ENCODE results near the gene UBE3A. TPM values are rescaled to one million over a fixed set of nuclear protein-coding genes. Genes with fewer than 3 reads are reported as not detected.

UBE3A gene
- total and polyA plus RNA-seq, 2 donors (not counting 1 experiment from before 2014, with no cell fraction given) = 13.4 to 135 TPM

- H3K9me3 Mint-ChIP-seq (ENCODE audit: insufficient read depth) = peaks cover 14% of the 10 kb centered on the region
- H3K4me1 ChIP-seq (ENCODE audit: control insufficient read depth in 2 of 2, insufficient read depth in 2 of 2, low read length in 2 of 2) = no peaks in the 10 kb centered on the region
Measured at GRCh38 chr15:25323420-25323819, 115.4 kb downstream of the UBE3A start.

GRCh38 chr15:25287823-25288222, 151.0 kb downstream of the UBE3A start:
- 93% methylated on average over 3 of the region's 3 CpGs for WGBS (ENCODE audit: insufficient coverage)

More at GRCh38 chr15:25323420-25323819, 115.4 kb downstream of the UBE3A start:
- ChIA-PET CTCF (no interaction called here), POLR2A (no interaction called here)
- H3K9me3 ChIP-seq (ENCODE audit: control extremely low read depth in 1 of 3, control insufficient read depth in 2 of 3, insufficient read depth in 1 of 3, low read length in 2 of 3) = peaks cover 4 to 32% (median 5%) of the 10 kb centered on the region in 3 donors
- DNase-seq = no peak
- TF ChIP-seq, protein P1, sequence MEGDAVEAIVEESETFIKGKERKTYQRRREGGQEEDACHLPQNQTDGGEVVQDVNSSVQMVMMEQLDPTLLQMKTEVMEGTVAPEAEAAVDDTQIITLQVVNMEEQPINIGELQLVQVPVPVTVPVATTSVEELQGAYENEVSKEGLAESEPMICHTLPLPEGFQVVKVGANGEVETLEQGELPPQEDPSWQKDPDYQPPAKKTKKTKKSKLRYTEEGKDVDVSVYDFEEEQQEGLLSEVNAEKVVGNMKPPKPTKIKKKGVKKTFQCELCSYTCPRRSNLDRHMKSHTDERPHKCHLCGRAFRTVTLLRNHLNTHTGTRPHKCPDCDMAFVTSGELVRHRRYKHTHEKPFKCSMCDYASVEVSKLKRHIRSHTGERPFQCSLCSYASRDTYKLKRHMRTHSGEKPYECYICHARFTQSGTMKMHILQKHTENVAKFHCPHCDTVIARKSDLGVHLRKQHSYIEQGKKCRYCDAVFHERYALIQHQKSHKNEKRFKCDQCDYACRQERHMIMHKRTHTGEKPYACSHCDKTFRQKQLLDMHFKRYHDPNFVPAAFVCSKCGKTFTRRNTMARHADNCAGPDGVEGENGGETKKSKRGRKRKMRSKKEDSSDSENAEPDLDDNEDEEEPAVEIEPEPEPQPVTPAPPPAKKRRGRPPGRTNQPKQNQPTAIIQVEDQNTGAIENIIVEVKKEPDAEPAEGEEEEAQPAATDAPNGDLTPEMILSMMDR (IDR thresholded peaks at IDR 0.05) = no peak
- TF ChIP-seq EZH2 (IDR thresholded peaks at IDR 0.05; ENCODE audit: borderline replicate concordance, insufficient read depth, low read depth, low read length, poor library complexity, severe bottlenecking) = no peak
- H3K36me3 ChIP-seq (replicated peaks in 1 of 2; ENCODE audit: control extremely low read depth in 1 of 2, control insufficient read depth in 1 of 2, extremely low read depth in 1 of 2, insufficient read depth in 2 of 2, low read length in 1 of 2) = no peaks in the 10 kb centered on the region
- H3K27ac ChIP-seq (ENCODE audit: low read length in 2 of 2) = no peak overlapping the region
- no peak overlapping the region for H3K4me2 ChIP-seq (replicated peaks; ENCODE audit: low read depth, low read length, poor library complexity, severe bottlenecking)
- WGBS (ENCODE audit: insufficient coverage) = 90% methylated on average over 1 of the region's 1 CpG
- Mint-ChIP-seq H3K27ac (no peak overlapping the region), H3K27me3 (no peaks in the 10 kb centered on the region), H3K4me3 (no peak overlapping the region), H3K4me1 (no peaks in the 10 kb centered on the region)
- no peak overlapping the region for H3K4me3 ChIP-seq (ENCODE audit: control extremely low read depth in 1 of 5, extremely low read depth in 1 of 5, insufficient read depth in 1 of 5, low read depth in 2 of 5, low read length in 4 of 5)
- no peak for ATAC-seq (ENCODE audit: low read depth)
- intact Hi-C loops (cut with micrococcal nuclease) = no loop called here
- no peaks in the 10 kb centered on the region for H3K27me3 ChIP-seq (replicated peaks in 1 of 4; ENCODE audit: control extremely low read depth in 1 of 4, control insufficient read depth in 3 of 4, insufficient read depth in 4 of 4, low read length in 3 of 4)
- H2AFZ ChIP-seq (ENCODE audit: insufficient read depth, low read depth, low read length, poor library complexity, severe bottlenecking) = no peak overlapping the region
- no peaks in the 10 kb centered on the region for H4K20me1 ChIP-seq (ENCODE audit: control insufficient read depth, insufficient read depth, low read length, poor library complexity, severe bottlenecking)
- H3K9ac ChIP-seq (ENCODE audit: low read length) = no peak overlapping the region
- no peaks in the 10 kb centered on the region for H3K79me2 ChIP-seq (ENCODE audit: control insufficient read depth, insufficient read depth, low read length)

More at GRCh38 chr15:25287823-25288222, 151.0 kb downstream of the UBE3A start:
- Mint-ChIP-seq H3K4me1 (no peaks in the 10 kb centered on the region), H3K9me3 (ENCODE audit: insufficient read depth) (peaks cover 18% of the 10 kb centered on the region), H3K27ac (no peak overlapping the region), H3K4me3 (no peak overlapping the region), H3K27me3 (no peaks in the 10 kb centered on the region)
- intact Hi-C loops (cut with micrococcal nuclease) = no loop called here
- Histone ChIP-seq H3K4me1 (ENCODE audit: control insufficient read depth in 2 of 2, insufficient read depth in 2 of 2, low read length in 2 of 2) (no peaks in the 10 kb centered on the region), H3K9me3 (ENCODE audit: control extremely low read depth in 1 of 3, control insufficient read depth in 2 of 3, insufficient read depth in 1 of 3, low read length in 2 of 3) (peaks cover 0 to 8% (median 4%) of the 10 kb centered on the region in 3 donors), H3K9ac (ENCODE audit: low read length) (no peak overlapping the region), H3K79me2 (ENCODE audit: control insufficient read depth, insufficient read depth, low read length) (no peaks in the 10 kb centered on the region), H4K20me1 (ENCODE audit: control insufficient read depth, insufficient read depth, low read length, poor library complexity, severe bottlenecking) (no peaks in the 10 kb centered on the region), H3K36me3 (replicated peaks in 1 of 2; ENCODE audit: control extremely low read depth in 1 of 2, control insufficient read depth in 1 of 2, extremely low read depth in 1 of 2, insufficient read depth in 2 of 2, low read length in 1 of 2) (no peaks in the 10 kb centered on the region), H3K27me3 (replicated peaks in 1 of 4; ENCODE audit: control extremely low read depth in 1 of 4, control insufficient read depth in 3 of 4, insufficient read depth in 4 of 4, low read length in 3 of 4) (no peaks in the 10 kb centered on the region), H3K4me2 (replicated peaks; ENCODE audit: low read depth, low read length, poor library complexity, severe bottlenecking) (no peak overlapping the region), H3K27ac (ENCODE audit: low read length in 2 of 2) (no peak overlapping the region), H2AFZ (ENCODE audit: insufficient read depth, low read depth, low read length, poor library complexity, severe bottlenecking) (no peak overlapping the region), H3K4me3 (ENCODE audit: control extremely low read depth in 1 of 5, extremely low read depth in 1 of 5, insufficient read depth in 1 of 5, low read depth in 2 of 5, low read length in 4 of 5) (no peak overlapping the region)
- ChIA-PET POLR2A (no interaction called here), CTCF (no interaction called here)
- TF ChIP-seq, protein P1 (IDR thresholded peaks at IDR 0.05) = no peak
- ATAC-seq (ENCODE audit: low read depth) (no peak), DNase-seq (no peak)
